Activated naive CD4-positive, alpha-beta T cell treated with anti-CD3 and anti-CD28 coated beads for 36 hours (primary cell): ENCODE measurements around the gene SVEP1. TPM values are rescaled to one million over a fixed set of nuclear protein-coding genes. Genes with fewer than 3 reads are reported as not detected.
"Not testable (repeated sequence)": the region's sequence is repeated elsewhere in the genome, so short reads cannot be mapped to it uniquely, and the experiment has no call there.

Experiments
- CTCF ChIA-PET: fragments of 350-600 bp; sonication (Branson Sonifier 250); formaldehyde crosslinking; loops from one replicate; lab custom pipeline; 2021; ENCODE audit warnings: antibody characterized with exemption; lab: Charles Lee
- DNase-seq: peaks from one replicate; pipeline ENCODE4 v3.0.0-alpha.2; 2020
- H3K27ac Mint-ChIP-seq: one replicate; pipeline ENCODE4 v1.8.0; 2021; ENCODE audit warnings: mild to moderate bottlenecking, mixed read lengths
- H3K27me3 Mint-ChIP-seq: one replicate; pipeline ENCODE4 v1.8.0; 2021; ENCODE audit warnings: low read depth, mixed read lengths
- H3K36me3 Mint-ChIP-seq: one replicate; pipeline ENCODE4 v1.8.0; 2021; ENCODE audit warnings: low read depth, mixed read lengths
- H3K4me1 Mint-ChIP-seq: one replicate; pipeline ENCODE4 v1.8.0; 2021; ENCODE audit warnings: low read depth, mixed read lengths
- H3K4me3 Mint-ChIP-seq: one replicate; pipeline ENCODE4 v1.8.0; 2021; ENCODE audit warnings: mild to moderate bottlenecking, moderate library complexity, mixed read lengths
- H3K9me3 Mint-ChIP-seq: one replicate; pipeline ENCODE4 v1.8.0; 2021; ENCODE audit warnings: mixed read lengths
- intact Hi-C: fragments of 100-400 bp; cut with micrococcal nuclease; formaldehyde crosslinking; loops from one replicate; pipeline ENCODE4 v1.15.1; 2023
- total RNA-seq, 2 experiments: library from RNA; stranded (reverse); gene quantifications; one replicate each; pipeline ENCODE4 v1.2.3, GENCODE V29; 2021

Gene SVEP1
- total RNA-seq, 2 experiments from 2014 or later = not detected

GRCh38 chr9:110382731-110383130, 196.8 kb downstream of the SVEP1 start:
- H3K4me1 Mint-ChIP-seq = no peaks in the 10 kb centered on the region
- peaks cover 10% of the 10 kb centered on the region for H3K27me3 Mint-ChIP-seq
- no peak overlapping the region for H3K27ac Mint-ChIP-seq
- CTCF ChIA-PET = no interaction called here
- DNase-seq = no peak
- H3K36me3 Mint-ChIP-seq = no peaks in the 10 kb centered on the region
- intact Hi-C loops = no loop called here
- no peak overlapping the region for H3K4me3 Mint-ChIP-seq
- H3K9me3 Mint-ChIP-seq = peaks cover 1% of the 10 kb centered on the region

GRCh38 chr9:110371411-110372007, 208.0 kb downstream of the SVEP1 start:
- no peak for DNase-seq
- Mint-ChIP-seq H3K4me3 (no peak overlapping the region), H3K27ac (no peak overlapping the region), H3K27me3 (no peaks in the 10 kb centered on the region), H3K4me1 (no peaks in the 10 kb centered on the region), H3K9me3 (no peaks in the 10 kb centered on the region), H3K36me3 (no peaks in the 10 kb centered on the region)
- CTCF ChIA-PET = no interaction called here
- intact Hi-C loops = no loop called here

GRCh38 chr9:110370315-110370714, 209.2 kb downstream of the SVEP1 start:
- Mint-ChIP-seq H3K27ac (no peak overlapping the region), H3K9me3 (no peaks in the 10 kb centered on the region), H3K4me3 (no peak overlapping the region), H3K4me1 (no peaks in the 10 kb centered on the region), H3K36me3 (no peaks in the 10 kb centered on the region), H3K27me3 (peaks cover 2% of the 10 kb centered on the region)
- no peak for DNase-seq
- intact Hi-C loops = no loop called here
- CTCF ChIA-PET = no interaction called here

GRCh38 chr9:110364451-110364850, 215.1 kb downstream of the SVEP1 start:
- Mint-ChIP-seq H3K36me3 (no peaks in the 10 kb centered on the region), H3K27ac (no peak overlapping the region), H3K27me3 (peaks cover 2% of the 10 kb centered on the region), H3K4me1 (no peaks in the 10 kb centered on the region), H3K9me3 (no peaks in the 10 kb centered on the region), H3K4me3 (no peak overlapping the region)
- CTCF ChIA-PET = no interaction called here
- intact Hi-C loops = no loop called here
- DNase-seq = no peak

- DNase-seq, H3K9me3 Mint-ChIP-seq, intact Hi-C loops, H3K27ac Mint-ChIP-seq, H3K27me3 Mint-ChIP-seq, H3K36me3 Mint-ChIP-seq, H3K4me1 Mint-ChIP-seq, H3K4me3 Mint-ChIP-seq, CTCF ChIA-PET: not testable (repeated sequence)
These were observed 220.5 kb downstream of the SVEP1 start for GRCh38 chr9:110358992-110359391.

- no peaks in the 10 kb centered on the region for H3K36me3 Mint-ChIP-seq
- H3K4me1 Mint-ChIP-seq = no peaks in the 10 kb centered on the region
- no peaks in the 10 kb centered on the region for H3K27me3 Mint-ChIP-seq
- no peak overlapping the region for H3K27ac Mint-ChIP-seq
- CTCF ChIA-PET = no interaction called here
- DNase-seq = no peak
- H3K9me3 Mint-ChIP-seq = no peaks in the 10 kb centered on the region
- intact Hi-C loops = no loop called here
- H3K4me3 Mint-ChIP-seq = no peak overlapping the region
These were observed 222.0 kb downstream of the SVEP1 start for GRCh38 chr9:110357505-110357904.

GRCh38 chr9:110356639-110357395, 222.7 kb downstream of the SVEP1 start:
- Mint-ChIP-seq H3K4me1 (no peaks in the 10 kb centered on the region), H3K4me3 (no peak overlapping the region), H3K36me3 (no peaks in the 10 kb centered on the region), H3K27ac (no peak overlapping the region), H3K9me3 (no peaks in the 10 kb centered on the region), H3K27me3 (no peaks in the 10 kb centered on the region)
- intact Hi-C loops = no loop called here
- no peak for DNase-seq
- CTCF ChIA-PET = no interaction called here

- Mint-ChIP-seq H3K9me3 (no peaks in the 10 kb centered on the region), H3K4me3 (no peak overlapping the region), H3K4me1 (no peaks in the 10 kb centered on the region), H3K27me3 (no peaks in the 10 kb centered on the region), H3K36me3 (no peaks in the 10 kb centered on the region), H3K27ac (no peak overlapping the region)
- CTCF ChIA-PET = no interaction called here
- DNase-seq = no peak
- intact Hi-C loops = no loop called here
These were observed 223.6 kb downstream of the SVEP1 start for GRCh38 chr9:110355911-110356310.

- CTCF ChIA-PET = no interaction called here
- H3K27ac Mint-ChIP-seq = no peak overlapping the region
- no peaks in the 10 kb centered on the region for H3K9me3 Mint-ChIP-seq
- H3K27me3 Mint-ChIP-seq = no peaks in the 10 kb centered on the region
- no peaks in the 10 kb centered on the region for H3K4me1 Mint-ChIP-seq
- no peaks in the 10 kb centered on the region for H3K36me3 Mint-ChIP-seq
- intact Hi-C loops = no loop called here
- no peak overlapping the region for H3K4me3 Mint-ChIP-seq
- DNase-seq = peak; percentile 4
These were observed 228.5 kb downstream of the SVEP1 start for GRCh38 chr9:110351009-110351467.

GRCh38 chr9:110346325-110346724, 233.2 kb downstream of the SVEP1 start:
- no peak overlapping the region for H3K27ac Mint-ChIP-seq
- no peak for DNase-seq
- H3K9me3 Mint-ChIP-seq = no peaks in the 10 kb centered on the region
- CTCF ChIA-PET = no interaction called here
- intact Hi-C loops = no loop called here
- no peaks in the 10 kb centered on the region for H3K36me3 Mint-ChIP-seq
- H3K27me3 Mint-ChIP-seq = peaks cover 2% of the 10 kb centered on the region
- H3K4me1 Mint-ChIP-seq = no peaks in the 10 kb centered on the region
- H3K4me3 Mint-ChIP-seq = no peak overlapping the region

GRCh38 chr9:110344821-110345220, 234.7 kb downstream of the SVEP1 start:
- Mint-ChIP-seq H3K4me1 (no peaks in the 10 kb centered on the region), H3K9me3 (no peaks in the 10 kb centered on the region), H3K36me3 (no peaks in the 10 kb centered on the region), H3K4me3 (no peak overlapping the region), H3K27me3 (peaks cover 2% of the 10 kb centered on the region), H3K27ac (no peak overlapping the region)
- DNase-seq = no peak
- CTCF ChIA-PET = interaction anchor here (0.6 kb wide), 1 partner anchor 29 kb away, joined by 3 read pairs; no protein-coding TSS in a partner anchor
- intact Hi-C loops = no loop called here

- Mint-ChIP-seq H3K27me3 (peaks cover 2% of the 10 kb centered on the region), H3K36me3 (no peaks in the 10 kb centered on the region), H3K9me3 (no peaks in the 10 kb centered on the region), H3K27ac (no peak overlapping the region), H3K4me1 (no peaks in the 10 kb centered on the region), H3K4me3 (no peak overlapping the region)
- no peak for DNase-seq
- intact Hi-C loops = no loop called here
- CTCF ChIA-PET = no interaction called here
These were observed 236.0 kb downstream of the SVEP1 start for GRCh38 chr9:110343551-110343950.

GRCh38 chr9:110340306-110340705, 239.2 kb downstream of the SVEP1 start:
- Mint-ChIP-seq H3K9me3 (no peaks in the 10 kb centered on the region), H3K27ac (no peak overlapping the region), H3K27me3 (peaks cover 2% of the 10 kb centered on the region), H3K4me1 (no peaks in the 10 kb centered on the region), H3K36me3 (no peaks in the 10 kb centered on the region), H3K4me3 (no peak overlapping the region)
- CTCF ChIA-PET = no interaction called here
- intact Hi-C loops = no loop called here
- DNase-seq = no peak
